ENCODE measurements around the gene TXNDC12.

DNA sequence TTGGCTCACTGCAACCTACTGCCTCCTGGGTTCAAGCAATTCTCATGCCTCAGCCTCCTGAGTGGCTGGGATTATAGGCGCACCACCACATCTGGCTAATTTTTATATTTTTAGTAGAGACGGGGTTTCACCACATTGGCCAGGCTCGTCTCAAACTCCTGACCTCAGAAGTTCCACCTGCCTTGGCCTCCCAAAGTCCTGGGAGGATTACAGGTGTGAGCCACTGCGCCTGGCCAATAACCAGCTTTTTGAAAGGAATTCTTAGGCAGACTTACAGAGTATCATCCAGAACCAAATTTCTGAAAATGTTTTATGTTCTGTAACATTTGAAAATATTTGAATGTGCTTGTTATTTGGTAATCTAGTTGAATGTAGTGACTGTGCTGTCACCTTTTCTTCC, 15.7 kb upstream of the TXNDC12 start:
- TF ChIP-seq, protein P1, sequence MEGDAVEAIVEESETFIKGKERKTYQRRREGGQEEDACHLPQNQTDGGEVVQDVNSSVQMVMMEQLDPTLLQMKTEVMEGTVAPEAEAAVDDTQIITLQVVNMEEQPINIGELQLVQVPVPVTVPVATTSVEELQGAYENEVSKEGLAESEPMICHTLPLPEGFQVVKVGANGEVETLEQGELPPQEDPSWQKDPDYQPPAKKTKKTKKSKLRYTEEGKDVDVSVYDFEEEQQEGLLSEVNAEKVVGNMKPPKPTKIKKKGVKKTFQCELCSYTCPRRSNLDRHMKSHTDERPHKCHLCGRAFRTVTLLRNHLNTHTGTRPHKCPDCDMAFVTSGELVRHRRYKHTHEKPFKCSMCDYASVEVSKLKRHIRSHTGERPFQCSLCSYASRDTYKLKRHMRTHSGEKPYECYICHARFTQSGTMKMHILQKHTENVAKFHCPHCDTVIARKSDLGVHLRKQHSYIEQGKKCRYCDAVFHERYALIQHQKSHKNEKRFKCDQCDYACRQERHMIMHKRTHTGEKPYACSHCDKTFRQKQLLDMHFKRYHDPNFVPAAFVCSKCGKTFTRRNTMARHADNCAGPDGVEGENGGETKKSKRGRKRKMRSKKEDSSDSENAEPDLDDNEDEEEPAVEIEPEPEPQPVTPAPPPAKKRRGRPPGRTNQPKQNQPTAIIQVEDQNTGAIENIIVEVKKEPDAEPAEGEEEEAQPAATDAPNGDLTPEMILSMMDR (IDR thresholded peaks at IDR 0.05), result no peak
- no peak for TF ChIP-seq POLR2A (IDR thresholded peaks at IDR 0.05)
